Heart left ventricle (tissue), 13 donors: ENCODE data around the gene LOXHD1.

Experiments
- CTCF ChIP-seq, 12 donors: fragments of 200-600 bp; sonication (generic) in 4 of 12; IDR thresholded peaks; one replicate each; pipeline versions ENCODE4 v1.5.0 to v1.8.0; 2018 to 2022; ENCODE audit warnings: antibody characterized with exemption in 12 of 12, mild to moderate bottlenecking in 5 of 12
- POLR2A ChIP-seq, 2 donors: fragments of 450-650 bp; IDR thresholded peaks; one replicate each; pipeline ENCODE4 v1.6.1; 2017; ENCODE audit warnings: antibody characterized with exemption in 2 of 2, mild to moderate bottlenecking in 2 of 2, moderate library complexity in 2 of 2
- donor health status: ischemic (EF 13 %, LVEDD 7.1; RV severe dilation, severe dysfunction).
- donor health status: DM: no; HTN: yes; CAD: no.
- donor health status: DM: no; HTN: no; CAD: no.
- donor health status: ischemic (EF 25% LVEDD 6.9; RV normal size, moderate dysfunction).
- donor health status: ischemic (EF 25% LVEDD 5.7; RV mildly dilated, moderate dysfunction).
- donor health status: ischemic (EF 35%, LVEDD 5.7; RV mildly dilated, moderate dysfunction).
- donor health status: nonischemic (EF 11% LVEDD 7.7; RV severe dilation, severe dysfunction).
- donor health status: DM: yes; HTN: yes; CAD: no.
- donor health status: PGD.
- donor health status: ischemic (EF 29% LVEDD 5.4; RV normal size, mild dysfunction).
- donor health status: nonischemic (EF 23%, LVEDD 6.1; RV moderate dilation, normal function).

DNA sequence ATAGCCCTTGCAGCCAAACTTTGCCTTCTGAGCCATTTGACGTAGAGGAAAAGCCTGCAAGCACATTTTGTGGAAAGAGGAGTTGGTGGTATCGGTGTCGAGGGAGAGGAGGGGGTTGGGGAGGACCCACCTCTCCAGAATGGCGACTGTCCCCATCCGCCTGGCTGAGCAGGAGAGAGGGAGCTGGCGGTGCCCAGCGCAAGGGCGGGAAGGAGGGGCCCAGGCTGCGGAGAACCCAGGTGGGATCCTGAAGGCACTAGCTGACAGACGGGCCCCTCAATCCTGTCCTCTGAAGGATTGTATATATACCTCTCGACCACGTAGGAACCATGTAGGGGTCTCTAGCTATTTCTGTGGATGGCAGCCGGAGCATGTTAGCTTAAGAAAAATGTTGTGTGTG lies 200.3 kb downstream of the LOXHD1 start:
- TF ChIP-seq CTCF (IDR thresholded peaks at IDR 0.05) (no peak), POLR2A (IDR thresholded peaks at IDR 0.05) (no peak)
